ENCODE data around the gene ATP6V0A4.
"Not testable (repeated sequence)": the region's sequence is repeated elsewhere in the genome, so short reads cannot be mapped to it uniquely, and the experiment has no call there.

The ATP6V0A4 gene

GRCh38 chr7:138749960-138750359 lies 48.0 kb downstream of the ATP6V0A4 start:
- DNase-seq: no peak

DNA sequence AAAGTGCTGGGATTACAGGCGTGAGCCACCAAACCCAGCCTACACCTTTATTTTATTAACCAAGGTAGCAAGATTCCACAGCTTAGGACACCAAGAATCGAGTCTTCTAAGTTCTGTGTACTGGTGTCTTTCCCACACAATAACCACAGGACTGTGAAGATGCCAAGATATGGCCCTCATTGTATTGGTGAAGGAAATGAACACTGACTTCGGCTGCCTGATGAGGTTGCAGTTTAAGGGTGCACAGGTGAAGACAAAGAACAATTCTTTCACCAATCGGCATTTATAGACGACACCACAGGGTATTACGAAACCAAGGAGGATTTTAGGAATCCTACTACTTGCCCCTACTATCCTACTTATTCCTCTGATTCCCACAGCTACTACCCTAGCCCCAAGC lies 49.3 kb downstream of the ATP6V0A4 start:
- DNase-seq: no peak

DNA sequence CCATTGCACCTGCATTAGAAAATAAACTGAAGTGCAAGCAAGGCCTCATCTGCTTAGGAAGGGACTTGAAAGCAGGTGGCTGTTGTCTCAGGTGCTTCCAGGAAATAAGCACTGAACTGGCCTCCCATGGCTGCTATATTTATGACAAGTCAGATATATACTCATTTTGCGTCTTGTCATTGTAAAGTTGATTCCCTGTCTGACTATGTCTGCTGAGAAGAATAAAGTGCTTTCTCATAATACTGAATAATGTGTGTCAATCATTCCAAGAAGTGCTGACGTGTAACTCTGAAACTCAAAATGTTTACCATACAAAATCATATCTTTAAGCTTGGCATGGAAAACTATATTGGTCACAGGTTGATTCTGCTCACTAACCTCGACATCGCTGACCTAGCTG lies 51.9 kb downstream of the ATP6V0A4 start:
- DNase-seq: no peak

- no peak for DNase-seq
These were observed 52.8 kb downstream of the ATP6V0A4 start for GRCh38 chr7:138745189-138745588.

GRCh38 chr7:138741453-138741735 lies 56.6 kb downstream of the ATP6V0A4 start:
- DNase-seq: no peak

DNA sequence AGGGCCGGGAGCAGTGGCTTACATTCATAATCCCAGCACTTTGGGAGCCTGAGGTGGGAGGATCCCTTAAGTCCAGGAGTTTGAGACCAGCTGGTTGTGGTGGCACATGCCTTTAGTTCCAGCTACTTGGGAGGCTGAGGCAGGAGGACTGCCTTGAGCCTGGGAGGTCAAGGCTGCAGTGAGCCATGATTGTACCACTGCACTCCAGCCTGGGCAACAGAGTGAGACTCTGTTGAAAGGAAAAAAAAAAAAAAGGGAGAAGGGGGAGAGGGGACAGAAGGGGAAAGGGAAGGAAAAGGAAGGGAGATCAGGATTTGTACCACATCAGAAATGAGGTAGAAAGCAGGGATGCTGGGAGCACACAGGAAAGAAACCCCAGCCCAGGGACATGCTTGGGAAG lies 58.1 kb downstream of the ATP6V0A4 start:
- no peak for DNase-seq

GRCh38 chr7:138738551-138739335 lies 59.3 kb downstream of the ATP6V0A4 start:
- DNase-seq: peak; percentile 58

- no peak for DNase-seq
These were observed 59.9 kb downstream of the ATP6V0A4 start for GRCh38 chr7:138738114-138738513.

- no peak for DNase-seq
These were observed 62.6 kb downstream of the ATP6V0A4 start for GRCh38 chr7:138735399-138735798.

DNA sequence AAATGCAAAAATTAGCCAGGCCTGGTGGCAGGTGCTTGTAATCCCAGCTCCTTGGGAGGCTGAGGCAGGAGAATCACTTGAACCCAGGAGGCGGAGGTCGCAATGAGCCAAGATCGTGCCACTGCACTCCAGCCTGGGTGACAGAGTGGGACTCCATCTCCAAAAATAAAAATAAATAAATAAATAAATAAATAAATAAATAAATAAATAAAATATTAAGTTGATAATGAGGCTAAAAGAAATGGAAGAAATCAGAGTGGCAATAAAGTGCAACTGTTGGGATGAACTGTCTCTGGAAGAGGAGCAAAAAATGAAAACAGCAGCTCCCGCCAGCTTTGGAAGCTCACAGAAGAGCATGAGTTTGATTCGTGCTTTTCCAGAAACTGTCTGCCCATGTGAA lies 66.3 kb downstream of the ATP6V0A4 start:
- DNase-seq: not testable (repeated sequence)

- DNase-seq: no peak
These were observed 68.6 kb downstream of the ATP6V0A4 start for GRCh38 chr7:138729444-138729843.

DNA sequence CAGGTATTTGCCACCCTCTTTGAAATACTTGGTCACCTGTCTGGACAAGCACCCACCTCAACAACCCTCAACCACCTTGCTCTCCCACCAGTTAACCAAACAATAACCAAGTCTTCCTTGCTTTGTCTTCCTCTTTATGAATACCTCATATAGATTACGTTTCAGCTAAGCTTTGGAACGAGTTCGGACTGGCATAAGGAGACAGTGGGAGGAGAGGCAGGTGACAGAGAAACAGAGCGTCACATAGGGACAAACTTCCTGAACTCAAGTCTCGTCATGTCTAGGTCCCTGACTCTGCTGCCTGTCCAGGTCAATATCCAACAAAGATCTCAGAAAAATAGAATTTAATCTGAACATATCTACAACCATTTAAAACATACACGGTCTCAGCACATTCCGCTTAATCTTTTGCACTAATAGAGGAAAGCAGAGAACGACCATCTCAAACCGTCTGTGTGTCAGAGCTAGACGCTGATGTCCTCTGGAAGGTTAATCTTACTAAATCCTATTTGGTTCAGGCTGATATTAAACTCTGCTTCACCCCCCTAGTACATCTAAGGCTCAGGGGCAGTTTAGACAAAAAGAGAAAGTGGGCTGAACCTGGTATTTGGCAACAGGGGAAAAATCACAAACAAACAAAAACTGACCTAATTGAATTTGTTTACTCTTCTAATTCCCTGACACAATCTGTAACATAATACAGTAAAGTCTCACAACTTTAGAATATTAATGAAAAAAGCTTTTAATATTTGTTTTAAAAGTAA lies 70.5 kb downstream of the ATP6V0A4 start:
- no peak for DNase-seq

GRCh38 chr7:138726288-138726687 lies 71.7 kb downstream of the ATP6V0A4 start:
- DNase-seq: no peak

- no peak for DNase-seq
These were observed 77.7 kb downstream of the ATP6V0A4 start for GRCh38 chr7:138720286-138720685.

- no peak for DNase-seq
These were observed 81.1 kb downstream of the ATP6V0A4 start for GRCh38 chr7:138716889-138717288.

GRCh38 chr7:138713191-138713590 lies 84.8 kb downstream of the ATP6V0A4 start:
- DNase-seq: no peak

DNA sequence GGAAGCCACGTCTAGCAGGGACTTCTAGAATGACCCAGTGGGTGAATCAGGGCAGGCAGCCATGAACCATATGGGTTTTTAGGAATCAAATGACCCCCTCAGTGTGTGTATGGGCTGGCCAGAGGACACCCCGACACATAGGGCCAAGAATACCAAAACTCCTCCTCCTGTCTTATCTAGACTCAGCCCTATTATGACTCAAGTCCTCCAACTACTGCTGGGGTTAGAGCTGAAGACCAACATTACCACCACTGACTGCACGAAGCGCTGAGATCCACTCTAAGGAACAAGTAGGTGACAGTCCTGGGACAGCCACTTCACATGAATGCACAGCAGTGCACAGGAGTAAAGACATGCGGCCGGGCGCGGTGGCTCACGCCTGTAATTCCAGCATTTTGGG lies 85.3 kb downstream of the ATP6V0A4 start:
- DNase-seq: no peak

DNA sequence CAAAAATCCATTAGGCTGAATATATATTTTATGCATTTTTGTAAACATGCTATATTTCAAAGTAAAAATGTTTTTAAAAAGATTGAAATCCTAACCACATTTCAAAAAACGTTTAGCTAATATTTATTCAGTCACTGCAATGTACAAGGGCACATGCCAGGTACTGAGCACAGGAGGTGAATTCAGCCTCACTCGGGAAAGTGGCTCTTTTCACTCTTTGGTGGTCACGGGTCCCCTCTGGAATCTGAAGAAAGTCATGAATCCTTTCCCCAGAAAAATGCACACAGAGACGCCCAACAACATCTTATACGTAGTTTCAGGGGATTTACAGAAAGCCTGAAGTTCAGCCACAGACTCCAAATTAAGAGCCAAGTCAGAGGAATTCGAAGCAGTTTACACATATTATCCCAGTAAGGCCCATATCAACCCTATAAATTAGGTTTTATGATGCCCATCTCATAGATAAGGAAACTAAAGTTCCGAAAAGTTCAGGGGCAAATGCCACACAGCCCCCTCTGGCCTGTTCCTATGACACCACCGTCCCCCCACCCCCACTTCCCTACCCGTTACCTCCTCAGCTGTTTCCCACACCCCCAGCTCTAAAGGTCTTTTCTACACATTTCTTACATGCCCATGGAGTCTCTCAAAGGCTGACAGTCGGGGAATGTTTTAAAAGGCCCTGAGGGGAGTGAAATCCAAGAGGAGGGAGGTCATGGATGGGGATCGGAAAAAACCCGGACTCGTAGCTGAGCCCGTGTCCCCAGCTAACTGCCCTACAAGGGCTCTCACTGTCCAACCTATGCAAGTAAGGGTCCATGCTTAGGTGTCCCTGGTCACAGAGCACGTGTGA lies 87.2 kb downstream of the ATP6V0A4 start:
- DNase-seq: no peak

DNA sequence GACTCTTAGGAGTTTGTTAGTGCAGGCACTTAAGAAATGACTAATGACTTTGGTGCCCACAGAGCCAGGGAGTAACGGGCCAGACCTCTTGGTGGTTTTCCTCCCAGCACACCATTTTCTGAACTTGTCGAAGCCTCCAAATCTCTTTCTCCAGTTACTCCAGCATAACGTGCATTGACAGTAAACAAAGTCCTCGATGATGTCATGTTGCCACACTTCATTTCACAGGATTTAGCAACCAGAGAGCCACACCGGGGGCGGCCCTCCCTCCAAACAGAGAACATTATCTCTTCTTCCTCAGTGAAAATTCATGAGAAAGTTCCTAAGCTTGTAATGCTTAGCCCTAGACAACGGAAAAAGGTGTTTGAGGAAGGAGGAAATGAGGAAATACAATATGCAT lies 92.8 kb downstream of the ATP6V0A4 start:
- DNase-seq: no peak

DNA sequence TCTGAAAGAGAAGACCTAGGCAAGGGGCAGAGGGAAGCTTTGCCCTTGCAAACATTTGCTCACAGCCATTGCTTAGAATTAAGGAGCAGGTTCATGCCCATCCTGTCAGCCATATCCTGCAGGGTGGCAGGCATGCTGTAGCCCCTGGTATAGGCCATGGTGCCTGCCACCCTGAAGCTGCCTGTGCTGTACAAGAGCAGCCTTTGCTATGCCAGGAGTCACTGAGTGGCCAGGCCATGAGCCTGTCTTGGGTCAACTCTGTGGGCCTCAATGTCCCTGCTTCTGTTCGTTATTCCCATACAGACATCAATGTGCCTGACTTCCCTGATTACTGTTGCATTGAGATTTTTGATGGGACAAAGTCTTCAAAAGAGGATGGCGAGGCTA lies 96.5 kb downstream of the ATP6V0A4 start:
- no peak for DNase-seq

DNA sequence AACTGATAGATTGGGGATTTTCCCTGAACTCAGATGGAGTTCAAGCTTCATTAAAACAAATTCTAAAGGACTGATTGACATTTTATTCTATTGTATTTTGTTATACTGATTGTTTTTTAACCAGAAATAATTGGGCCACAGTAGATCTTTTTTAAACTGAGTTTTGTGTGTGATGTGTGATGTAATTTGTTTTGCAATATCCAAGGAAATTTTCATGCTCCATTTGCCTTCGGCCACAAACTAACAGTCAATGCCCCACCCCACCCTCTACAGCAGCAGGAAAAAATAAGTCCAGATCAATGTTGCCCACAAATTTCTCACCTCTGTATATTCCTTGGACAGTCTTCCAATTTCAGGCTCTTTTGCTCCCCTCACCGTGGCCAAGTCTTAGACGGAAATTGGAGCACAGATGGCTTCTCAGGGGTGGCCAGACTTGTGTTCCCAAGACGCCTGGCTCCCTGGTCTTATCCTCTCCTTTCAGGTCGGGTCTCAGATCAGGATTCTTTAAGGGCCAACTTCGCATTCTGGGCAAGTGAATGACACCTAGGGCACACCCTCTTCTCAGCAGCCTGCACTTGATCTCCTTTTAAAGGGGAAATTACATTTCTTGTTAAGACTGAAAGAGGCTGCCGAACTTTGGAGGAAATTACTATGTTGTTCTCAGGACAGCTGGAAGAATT lies 97.0 kb downstream of the ATP6V0A4 start, which contains the start of gene SVOPL:
TSS of gene SVOPL (minus strand) at position 506 of the 680 bp plus-strand sequence. CDS start 22,317 bp downstream, outside the sequence.
- DNase-seq: no peak

- no peak for DNase-seq
These were observed 98.3 kb downstream of the ATP6V0A4 start for GRCh38 chr7:138699661-138700060.

DNA sequence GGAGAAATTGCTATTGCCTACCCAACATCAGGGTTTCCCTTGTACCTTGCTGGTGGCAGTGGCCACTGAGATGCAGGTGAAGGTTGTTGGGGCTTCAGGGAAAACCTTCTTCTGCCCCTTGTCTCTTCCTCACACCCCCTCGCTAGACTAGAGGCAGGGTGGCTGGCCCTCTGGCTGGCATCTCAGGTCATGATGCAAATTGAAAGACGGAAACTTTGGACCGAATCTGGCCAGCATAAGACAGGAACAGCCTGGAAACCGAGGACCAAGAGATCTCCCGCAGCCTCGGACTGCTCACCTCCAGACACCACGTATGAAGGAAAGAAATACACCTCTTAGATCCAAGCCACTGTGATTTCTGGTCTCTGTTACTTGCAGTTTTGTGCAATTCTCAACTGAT lies 99.7 kb downstream of the ATP6V0A4 start:
- DNase-seq: no peak
